NCI-H1092 treated with DMSO at 0.1 percent for 48 hours (cell line): ENCODE results near the gene KRTAP12-1.
"Not testable (repeated sequence)": the region's sequence is repeated elsewhere in the genome, so short reads cannot be mapped to it uniquely, and the experiment has no call there.

ENCODE experiments used
- DNase-seq: peaks from one replicate; lab custom pipeline; 2025; lab: John Stamatoyannopoulos, UW

The KRTAP12-1 gene

DNA sequence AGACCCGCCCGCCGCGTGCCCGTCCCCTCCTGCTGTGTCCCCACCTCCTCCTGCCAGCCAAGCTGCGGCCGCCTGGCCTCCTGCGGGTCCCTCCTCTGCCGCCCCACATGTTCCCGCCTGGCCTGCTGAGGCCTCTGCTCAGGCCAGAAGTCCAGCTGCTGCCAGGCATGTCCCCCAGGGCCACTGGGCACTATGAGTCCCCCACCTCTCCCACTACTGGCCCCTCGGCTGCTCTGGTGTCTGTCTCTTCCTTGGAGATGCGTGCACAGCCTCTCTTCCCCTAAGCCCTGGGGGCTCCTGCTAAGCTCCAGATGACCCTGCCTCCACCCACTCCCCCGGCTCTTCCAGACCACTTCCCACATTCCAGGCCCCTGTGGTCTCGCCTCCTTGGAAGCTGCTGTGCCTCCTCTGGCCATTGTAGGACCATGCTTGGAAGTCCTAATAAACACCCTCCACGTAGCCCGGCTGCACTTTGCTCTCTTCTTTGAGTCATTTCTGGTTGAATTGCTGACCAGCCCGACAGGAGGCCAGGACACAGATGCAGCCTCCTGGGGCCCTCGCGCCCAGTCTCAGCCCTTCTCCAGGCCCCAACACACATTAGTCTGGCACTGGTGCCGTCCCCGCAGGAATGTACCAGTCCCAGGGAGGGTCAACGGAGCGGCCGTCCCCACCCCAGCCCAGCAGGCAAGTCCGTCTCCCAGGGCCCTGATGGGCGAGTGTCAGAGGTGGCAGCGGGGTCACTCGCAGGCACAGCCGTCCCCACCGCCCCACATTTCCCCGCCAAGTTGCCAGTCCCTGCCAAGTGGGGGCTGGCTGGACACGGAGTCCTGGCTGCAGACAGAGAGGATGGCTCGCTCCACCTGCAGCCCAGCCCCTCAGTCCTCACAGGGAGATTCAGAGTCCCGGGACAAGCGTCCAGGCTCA, 16.1 kb upstream of the KRTAP12-1 start:
- no peak for DNase-seq

DNA sequence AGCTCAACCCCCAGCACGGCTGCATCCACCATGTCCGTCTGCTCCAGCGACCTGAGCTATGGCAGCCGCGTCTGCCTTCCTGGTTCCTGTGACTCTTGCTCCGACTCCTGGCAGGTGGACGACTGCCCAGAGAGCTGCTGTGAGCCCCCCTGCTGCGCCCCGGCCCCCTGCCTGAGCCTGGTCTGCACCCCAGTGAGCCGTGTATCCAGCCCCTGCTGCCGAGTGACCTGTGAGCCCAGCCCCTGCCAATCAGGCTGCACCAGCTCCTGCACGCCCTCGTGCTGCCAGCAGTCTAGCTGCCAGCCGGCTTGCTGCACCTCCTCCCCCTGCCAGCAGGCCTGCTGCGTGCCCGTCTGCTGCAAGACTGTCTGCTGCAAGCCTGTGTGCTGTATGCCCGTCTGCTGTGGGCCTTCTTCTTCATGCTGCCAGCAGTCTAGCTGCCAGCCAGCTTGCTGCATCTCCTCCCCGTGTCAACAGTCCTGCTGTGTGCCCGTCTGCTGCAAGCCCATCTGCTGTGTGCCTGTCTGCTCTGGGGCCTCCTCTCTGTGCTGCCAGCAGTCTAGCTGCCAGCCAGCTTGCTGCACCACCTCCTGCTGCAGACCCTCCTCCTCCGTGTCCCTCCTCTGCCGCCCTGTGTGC, 15.3 kb upstream of the KRTAP12-1 start, which contains the start of gene KRTAP10-12:
KRTAP10-12 (plus strand) TSS at position 1 of the 639 bp plus-strand sequence; CDS start at position 31, 30 bp downstream.
- DNase-seq, result not testable (repeated sequence)

DNA sequence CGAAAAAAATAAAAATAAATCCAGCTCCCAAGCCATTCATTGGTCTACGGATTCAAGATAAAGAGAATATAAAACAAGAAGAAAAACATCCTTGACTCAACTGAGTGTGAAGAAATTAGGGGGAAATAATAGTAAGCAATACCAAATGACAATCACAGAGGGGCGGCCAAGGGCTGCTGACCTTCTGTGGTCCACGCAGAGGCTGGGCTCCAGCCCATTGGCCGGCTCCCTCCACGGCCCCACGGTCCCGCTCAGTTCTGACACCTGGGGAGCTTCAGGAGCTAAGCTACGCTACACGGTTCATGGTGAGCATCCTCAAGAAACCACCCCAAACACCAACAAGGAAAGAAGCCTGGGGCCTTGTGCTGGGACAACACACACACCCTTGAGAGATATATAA, 14.6 kb upstream of the KRTAP12-1 start:
- DNase-seq, result no peak

DNA sequence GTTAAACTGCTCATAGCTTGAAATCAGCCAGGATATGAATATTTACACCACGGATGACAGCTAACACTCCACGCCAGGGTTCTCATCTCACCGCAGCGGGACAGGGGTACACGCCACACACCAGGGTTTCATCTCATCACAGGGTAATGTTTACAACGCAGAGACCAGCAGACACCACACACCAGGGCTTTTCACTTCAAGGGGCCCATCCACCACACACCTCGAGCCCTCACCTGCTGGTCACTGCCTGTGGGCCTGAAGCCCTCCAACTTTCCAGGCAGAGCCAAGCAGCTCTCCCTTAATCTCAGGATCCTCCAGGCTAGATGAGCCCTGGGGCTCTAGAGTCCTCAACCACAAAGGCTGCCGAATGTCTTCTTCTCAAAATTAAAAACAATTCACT, 13.7 kb upstream of the KRTAP12-1 start:
- DNase-seq, result no peak

DNA sequence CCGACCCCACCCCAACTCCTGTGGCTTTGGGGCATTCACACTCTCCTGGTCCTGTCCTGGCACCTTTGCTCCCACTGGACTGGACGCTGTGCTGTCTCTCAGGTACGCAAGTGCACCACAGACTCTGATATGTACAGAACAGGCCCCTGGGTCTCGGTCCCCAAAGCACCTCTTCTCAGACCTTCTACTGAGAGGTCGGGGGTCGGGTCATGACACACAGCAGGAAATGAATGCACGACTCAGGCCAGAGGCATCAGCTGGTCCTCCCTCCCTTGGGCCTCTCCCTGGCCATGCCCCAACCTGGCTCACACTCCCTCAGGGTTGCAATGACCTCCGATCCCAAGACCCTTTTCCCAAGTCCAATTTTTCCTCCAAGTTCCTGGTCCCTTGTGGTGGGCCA, 13.2 kb upstream of the KRTAP12-1 start:
- DNase-seq, result no peak

DNA sequence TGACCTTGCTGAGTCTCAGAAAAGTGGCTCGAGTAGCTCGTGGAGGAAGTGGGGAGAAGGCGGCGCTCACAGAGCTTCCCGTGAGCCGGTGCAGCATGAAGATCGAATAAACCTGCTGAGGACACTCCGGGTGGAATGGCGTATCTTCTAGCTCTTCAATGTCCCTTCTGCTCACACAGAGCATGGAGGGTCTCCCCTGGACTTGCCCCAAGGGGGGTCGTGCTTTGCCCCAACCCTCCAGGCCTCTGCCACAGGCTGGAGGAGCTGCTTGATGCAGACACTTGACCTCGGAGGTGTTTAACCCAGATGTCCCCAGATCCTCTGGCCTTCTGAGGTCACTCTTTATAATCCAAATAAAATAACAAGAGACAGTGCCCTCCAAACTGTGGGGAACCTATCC, 12.8 kb upstream of the KRTAP12-1 start:
- DNase-seq, result no peak

DNA sequence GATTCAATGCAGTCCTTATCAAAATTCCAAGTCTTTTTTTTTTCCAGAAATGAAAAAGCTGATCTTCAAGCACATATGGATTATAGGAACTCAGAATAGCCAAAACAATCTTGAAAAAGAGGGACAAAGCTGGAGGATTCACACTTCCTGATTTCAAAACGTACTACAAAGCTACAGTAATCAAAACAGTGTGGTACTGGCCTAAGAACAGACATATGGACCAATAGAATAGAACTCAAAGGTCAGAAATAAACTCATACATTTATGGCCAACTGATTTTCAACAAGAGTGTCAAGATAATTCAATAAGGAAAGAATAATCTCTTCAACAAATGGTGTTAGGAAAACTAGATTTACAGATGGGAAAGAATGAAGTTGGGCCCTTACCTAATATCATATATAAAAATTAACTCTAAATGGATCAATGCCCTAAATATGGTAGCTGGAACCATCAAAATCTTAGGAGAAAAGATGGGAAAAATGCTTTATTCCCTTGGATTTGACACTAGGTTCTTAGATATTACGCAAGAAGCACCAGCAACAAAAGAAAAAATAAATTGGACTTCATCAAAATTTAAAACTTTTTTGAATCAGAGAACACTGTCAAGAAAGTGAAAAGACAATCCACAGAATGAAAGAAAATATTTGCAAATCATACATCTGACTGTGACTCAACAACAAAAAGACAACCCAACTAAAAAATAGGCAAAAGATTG, 11.0 kb upstream of the KRTAP12-1 start:
- DNase-seq, result no peak

DNA sequence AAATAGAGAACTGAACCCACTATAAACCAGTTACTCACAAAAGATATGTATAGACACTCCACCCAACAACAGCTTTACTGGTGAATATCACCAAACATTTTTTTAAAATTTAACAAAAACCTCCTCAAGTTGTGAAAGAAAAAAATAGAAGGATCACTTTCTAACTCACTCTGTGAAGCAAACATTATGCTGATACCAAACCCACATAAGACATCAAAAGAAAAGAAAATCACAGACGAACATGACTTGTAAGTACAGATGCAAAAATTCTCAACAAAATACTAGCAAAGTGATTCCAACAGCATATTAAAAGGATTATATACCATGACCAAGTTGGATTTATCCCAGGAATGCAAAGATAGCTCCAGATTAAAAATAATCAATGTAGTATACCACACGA, 9.7 kb upstream of the KRTAP12-1 start:
- no peak for DNase-seq

DNA sequence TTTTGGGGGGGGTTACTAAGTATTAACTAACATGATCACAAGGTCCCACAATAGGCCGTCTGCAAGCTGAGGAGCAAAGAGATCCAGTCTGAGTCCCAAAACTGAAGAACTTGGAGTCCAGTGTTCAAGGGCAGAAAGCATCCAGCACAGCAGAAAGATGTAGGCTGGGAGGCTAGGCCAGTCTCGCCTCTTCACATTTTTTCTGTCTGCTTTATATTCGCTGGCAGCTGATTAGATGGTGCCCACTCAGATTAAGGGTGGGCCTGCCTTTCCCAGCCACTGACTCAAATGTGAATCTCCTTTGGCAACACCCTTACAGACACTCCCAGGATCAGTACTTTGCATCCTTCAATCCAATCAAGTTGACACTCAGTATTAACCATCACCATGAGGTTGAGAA, 7.8 kb upstream of the KRTAP12-1 start:
- DNase-seq, result not testable (repeated sequence)

DNA sequence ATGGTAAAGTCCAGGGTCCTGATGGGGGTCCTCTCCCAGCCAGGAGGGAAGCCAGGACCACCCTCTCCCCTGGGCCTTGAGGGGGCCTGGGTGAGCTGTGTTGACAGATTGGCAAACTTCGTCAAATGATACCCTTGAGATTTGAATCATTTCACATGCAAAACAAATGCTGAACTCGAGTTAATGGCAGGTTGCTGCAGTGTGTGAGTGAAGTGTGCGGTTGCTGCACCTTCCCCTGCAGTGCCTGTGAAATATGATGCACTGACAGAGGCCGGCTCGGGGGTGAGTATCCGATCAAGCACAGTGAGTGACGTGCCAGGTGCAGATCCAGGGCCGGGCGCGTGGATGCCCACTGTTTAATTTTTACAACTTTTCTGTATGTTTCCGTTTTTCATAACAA, 5.7 kb upstream of the KRTAP12-1 start:
- DNase-seq, result peak; percentile 33

DNA sequence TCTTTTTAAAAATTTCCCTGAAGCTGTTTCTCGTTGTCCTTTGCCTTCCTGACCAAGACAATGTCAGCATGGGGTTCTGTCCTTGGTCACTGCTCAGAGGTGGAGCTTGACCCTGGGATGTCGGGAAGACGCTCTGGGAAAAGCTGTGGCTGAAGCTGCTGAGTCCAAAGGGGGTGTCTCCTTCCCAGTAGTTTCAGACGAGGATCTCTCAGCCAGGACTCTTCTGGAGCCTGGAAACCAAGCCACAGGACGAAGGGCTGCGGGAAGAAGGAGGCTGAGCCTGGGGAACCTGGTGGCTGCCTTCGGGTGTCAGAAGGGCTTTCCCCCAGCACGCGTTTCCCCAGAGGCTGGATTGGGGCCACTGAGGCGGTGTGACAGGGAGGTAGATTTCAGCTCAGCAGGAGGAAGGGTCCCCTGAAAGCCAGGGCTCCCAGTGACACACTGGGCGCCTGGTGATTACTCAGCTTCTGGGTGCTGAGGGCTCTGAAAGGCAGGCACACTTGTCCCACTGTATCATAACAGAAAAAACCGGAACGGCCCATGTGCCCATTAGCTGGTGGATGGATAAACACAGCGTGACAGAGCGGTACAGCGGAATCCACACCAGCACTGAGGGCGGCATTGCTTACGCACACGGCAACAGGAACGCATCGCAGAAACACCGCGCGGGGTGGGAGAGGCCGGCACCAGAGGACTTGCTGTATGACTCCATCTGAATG, 5.0 kb upstream of the KRTAP12-1 start:
- no peak for DNase-seq

DNA sequence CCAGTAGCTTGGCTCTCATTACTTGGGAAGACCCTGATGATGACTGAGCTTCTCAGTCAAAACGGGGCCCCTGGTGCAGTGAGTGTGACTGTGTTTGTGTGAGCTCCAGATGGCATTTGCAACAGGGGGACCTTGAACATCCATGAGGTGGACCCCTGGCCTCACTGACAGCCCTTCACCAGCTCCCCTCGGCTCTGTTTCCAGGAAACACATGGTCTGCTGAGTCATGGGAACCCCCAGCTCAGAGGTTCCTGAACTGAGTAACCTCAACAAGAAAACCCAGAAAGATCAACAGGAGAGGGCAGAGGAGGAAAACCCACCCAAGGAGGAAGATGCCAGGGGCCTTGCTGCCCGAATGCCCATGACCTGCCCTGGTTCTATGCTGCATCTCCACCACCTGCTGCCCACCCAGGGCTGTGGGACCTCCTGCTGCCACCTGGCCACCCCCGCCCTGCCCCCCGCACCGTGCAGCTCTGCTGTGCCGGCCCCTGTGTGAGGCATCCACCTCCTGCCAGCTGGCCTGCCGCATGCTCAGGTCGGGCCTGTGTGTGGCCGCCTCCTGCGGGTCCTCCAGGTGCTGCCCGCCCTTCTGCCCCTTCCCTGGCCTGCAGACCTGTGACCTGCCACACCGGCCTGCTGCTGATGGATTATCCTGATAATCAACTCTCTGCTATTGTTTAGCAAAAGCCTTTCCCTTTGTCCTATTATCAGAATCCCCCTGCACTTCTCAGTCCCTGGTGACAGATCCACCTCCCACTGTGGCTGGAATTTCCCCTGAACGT, 4.2 kb upstream of the KRTAP12-1 start:
- no peak for DNase-seq

DNA sequence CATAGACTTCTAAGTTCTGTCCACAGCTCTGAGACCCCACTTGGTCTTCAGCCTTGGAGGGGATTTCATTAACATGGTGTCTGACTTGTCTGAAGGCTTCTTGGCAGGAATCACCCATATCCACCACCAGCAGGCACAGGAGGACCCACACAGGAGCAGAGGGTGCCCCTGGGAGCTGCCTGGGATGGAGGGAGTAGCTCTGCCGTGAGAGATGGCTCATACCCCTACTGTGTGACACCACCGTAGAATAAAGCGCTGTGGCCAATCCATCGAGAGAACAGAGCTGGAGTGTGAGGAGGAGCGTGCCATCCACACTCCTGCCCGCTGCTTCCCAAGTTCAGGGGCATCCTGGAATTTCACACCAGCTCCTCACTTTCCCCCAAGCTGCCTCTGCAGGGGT, 3.1 kb upstream of the KRTAP12-1 start:
- DNase-seq, result not testable (repeated sequence)

DNA sequence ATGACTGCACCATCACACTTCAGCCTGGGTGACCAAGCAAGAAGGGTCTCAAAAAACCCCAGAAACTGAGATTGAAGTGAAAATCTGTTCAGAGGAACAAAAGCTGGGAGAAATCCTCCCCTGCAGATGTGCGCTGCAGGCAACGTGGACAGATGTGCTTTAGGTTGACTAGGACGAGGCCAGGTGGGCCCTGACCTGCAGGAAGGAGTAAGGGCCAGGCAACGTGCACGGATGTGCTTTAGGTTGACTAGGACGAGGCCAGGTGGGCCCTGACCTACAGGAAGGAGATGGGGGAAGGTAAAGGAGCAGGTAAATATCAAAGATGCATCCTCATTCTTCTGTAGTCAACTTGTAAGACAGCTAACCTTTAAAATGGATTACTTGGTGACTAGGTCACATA, 2.5 kb upstream of the KRTAP12-1 start:
- no peak for DNase-seq

DNA sequence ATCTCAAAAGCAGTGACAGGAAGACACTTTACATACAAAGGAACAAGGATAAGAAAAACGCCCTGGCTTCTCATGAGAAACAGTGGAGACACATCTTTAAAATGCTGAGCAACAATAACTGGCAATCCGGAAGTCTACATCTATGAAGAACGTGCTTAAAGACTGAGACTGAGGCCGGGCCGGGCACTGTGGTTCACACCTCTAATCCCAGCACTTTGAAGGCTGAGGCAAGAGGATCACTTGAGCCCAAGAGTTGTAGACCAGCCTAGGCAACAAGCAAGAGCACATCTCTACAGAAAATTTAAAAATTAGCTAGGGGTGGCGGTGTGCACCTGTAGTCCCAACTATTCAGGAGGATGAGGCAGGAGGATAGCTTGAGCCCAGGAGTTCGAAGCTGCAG, 2.1 kb upstream of the KRTAP12-1 start:
- DNase-seq, result no peak

DNA sequence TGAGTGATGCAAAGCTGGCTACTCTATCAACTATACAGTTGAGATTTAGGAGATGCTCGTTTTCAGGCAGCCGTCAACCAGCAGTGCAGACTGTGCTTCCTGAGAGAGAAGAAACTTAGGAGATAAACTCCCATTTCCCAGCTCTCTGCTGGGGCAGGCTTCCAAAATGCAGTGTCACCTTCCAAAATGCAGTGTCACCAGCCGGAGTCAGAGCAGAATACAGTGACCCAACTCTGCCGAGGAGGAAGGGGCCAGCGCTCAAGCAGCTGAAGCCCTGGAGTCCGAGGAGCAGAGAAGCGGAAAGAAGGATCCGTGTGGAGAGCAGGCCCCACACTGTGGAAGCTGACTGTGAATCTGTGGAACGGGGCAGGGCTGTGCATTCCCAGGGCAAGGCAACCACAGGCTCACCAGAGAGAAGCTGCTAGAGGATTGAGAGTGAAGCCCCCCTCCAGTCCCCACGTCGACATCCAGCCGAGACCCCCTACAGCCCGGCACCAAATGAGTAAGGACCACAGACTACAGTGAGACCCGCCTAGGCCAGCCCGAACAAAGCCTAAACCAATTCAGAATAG, 703 bp upstream of the KRTAP12-1 start:
- no peak for DNase-seq

DNA sequence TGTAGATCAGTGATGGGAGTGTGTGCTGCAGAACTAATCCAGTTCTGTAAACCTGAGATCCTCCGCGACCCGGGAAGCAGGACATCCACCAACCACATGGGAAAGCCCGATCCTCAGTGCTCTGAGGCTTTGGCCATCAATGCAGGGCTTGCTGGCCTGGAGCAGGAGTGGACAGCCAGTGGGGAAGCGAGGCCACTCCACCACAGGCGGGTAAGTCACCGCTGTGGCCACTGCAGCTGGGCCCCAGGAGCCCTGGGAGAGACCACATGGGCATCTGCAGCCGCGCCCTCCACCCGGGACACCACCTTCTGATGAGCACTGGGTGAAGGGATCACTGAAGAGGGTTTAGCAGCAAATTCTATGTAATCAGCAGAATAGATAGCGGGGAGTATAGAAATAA, 811 bp downstream of the KRTAP12-1 start:
- DNase-seq, result no peak

DNA sequence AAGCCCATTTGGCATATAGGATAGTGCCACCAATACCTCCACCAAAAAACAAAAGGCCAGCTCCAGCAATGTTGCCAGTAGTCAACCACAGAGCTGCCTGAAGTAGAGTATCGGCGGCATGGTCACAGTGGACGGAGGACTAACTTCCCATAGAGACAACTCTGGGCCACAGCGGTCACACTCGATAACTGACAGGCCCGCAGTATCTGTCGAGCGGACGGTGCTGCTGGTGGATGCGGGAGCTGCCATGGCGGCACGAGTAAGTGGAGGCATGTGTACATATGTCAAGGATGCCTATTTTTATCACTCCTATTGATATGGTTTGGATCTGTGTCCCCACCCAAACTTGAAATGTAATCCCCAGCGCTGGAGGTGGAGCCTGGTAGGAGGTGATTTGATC, 4.1 kb downstream of the KRTAP12-1 start:
- no peak for DNase-seq

DNA sequence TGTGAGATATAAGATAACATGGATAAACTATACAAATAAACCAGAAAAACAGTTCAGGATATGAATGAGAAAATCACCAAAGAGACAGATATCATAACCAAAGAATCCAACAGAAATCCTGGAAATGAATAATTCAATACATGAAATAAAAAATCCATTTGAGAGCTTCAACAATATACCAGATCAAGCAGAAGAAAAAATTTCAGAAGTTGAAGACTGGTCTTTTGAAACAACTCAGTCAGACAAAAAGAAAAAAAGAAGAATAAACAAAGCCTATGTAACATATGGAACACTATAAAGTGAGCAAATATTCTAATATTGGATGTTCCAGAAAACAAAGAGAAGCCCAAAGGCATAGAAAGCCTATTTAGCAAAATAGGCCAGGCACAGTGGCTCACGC, 10.1 kb downstream of the KRTAP12-1 start:
- no peak for DNase-seq

DNA sequence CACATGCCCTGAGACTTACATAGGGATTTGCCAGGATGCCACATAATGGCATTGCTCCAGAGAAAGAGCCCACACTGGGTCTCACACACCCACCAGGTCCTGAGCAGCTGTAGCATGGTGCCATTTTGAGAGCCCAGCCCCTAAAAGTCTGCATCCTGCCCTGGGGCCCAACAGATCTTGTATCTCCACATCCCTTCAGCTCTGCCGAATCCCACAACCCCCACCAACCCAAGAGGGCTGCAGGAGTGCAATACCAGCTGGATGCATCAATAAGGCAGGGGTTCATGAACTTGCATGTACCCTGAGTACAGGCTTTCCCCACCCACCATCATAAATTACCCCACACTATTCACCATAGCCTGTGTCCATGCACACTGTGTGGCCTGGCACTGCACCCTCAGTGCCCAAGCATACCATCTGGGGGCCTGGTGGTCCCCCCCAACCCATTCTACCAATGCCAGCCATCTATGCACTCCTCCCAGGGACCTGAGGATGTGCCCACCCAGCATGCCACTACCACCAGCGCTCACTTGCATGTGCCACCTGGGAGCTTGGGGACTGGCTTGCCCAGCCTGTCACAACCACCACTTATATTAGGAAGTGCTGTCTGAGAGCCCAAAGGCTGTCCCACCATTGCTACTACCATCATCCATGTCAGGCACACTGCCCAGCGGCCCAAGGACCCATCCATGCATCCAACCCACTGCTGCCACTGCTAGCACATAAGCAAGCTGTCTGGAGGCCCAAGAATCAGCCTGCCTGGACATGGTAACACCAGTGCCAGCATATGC, 11.1 kb downstream of the KRTAP12-1 start:
- DNase-seq, result no peak
